Tibial nerve (tissue), 4 donors: ENCODE data around the gene TRAF3. TPM values are rescaled to one million over a fixed set of nuclear protein-coding genes. Genes with fewer than 3 reads are reported as not detected.

Experiments
- DNase-seq, 2 donors: peaks; one replicate each; pipeline ENCODE4 v3.0.0-alpha.2; 2019; ENCODE audit warnings: low spot score in 2 of 2
- H3K27ac ChIP-seq, 4 donors: fragments of 200-600 bp; sonication (generic) in 3 of 4; one replicate each; pipeline ENCODE4 v1.5.1; 2017 to 2019; ENCODE audit warnings: mild to moderate bottlenecking in 1 of 4
- H3K27me3 ChIP-seq, 2 donors: fragments of 200-600 bp; sonication (generic) in 1 of 2; one replicate each; pipeline versions ENCODE4 v1.5.1 to v1.6.0; 2017 to 2019
- H3K36me3 ChIP-seq, 3 donors: fragments of 200-600 bp; sonication (generic); one replicate each; pipeline ENCODE4 v1.5.1; 2018 to 2019
- H3K4me1 ChIP-seq, 4 donors: fragments of 200-600 bp; sonication (generic) in 3 of 4; one replicate each; pipeline ENCODE4 v1.5.1; 2017 to 2019
- H3K4me3 ChIP-seq, 4 donors: fragments of 200-600 bp; sonication (generic) in 3 of 4; one replicate each; pipeline ENCODE4 v1.5.1; 2017 to 2019; ENCODE audit warnings: mild to moderate bottlenecking in 1 of 4, moderate library complexity in 1 of 4
- H3K9me3 ChIP-seq, 4 donors: fragments of 200-600 bp; sonication (generic) in 3 of 4; one replicate each; pipeline ENCODE4 v1.5.1; 2017 to 2019
- CTCF ChIP-seq, 5 experiments: fragments of 200-600 bp in 3 of 5; fragments of 450-650 bp in 2 of 5; sonication (generic) in 3 of 5; IDR thresholded peaks; one replicate each; pipeline ENCODE4 v1.5.1; 2016 to 2019; ENCODE audit warnings: antibody characterized with exemption in 5 of 5, mild to moderate bottlenecking in 3 of 5, moderate library complexity in 2 of 5
- EP300 ChIP-seq, 2 donors: sonication (generic); formaldehyde crosslinking; IDR thresholded peaks; one replicate each; pipeline ENCODE4 v1.6.1; 2017; ENCODE audit warnings: antibody characterized with exemption in 2 of 2, mild to moderate bottlenecking in 1 of 2
- POLR2A ChIP-seq, 2 donors: fragments of 450-650 bp; IDR thresholded peaks; one replicate each; pipeline ENCODE4 v1.6.1; 2017; ENCODE audit warnings: antibody characterized with exemption in 2 of 2, mild to moderate bottlenecking in 2 of 2, moderate library complexity in 2 of 2
- WGBS, 2 donors: methylation state at CpG; one replicate each; pipeline ENCODE4 v1.1.5; 2018; 5-methylcytosine and 5-hydroxymethylcytosine counted together
- total RNA-seq, 4 donors: library from RNA; depleted of rRNA; stranded (reverse); fragments of >200 nt; gene quantifications; one replicate each; pipeline ENCODE4 v1.1.0, GENCODE V29; 2016

Gene TRAF3
- total RNA-seq, 4 donors from 2014 or later: 4.8 to 20.7 (median 13.4) TPM

GRCh38 chr14:102937331-102938175 lies 160.3 kb downstream of the TRAF3 start:
- H3K4me3 ChIP-seq: no peak overlapping the region
- peaks cover 4 to 97% (median 10%) of the 10 kb centered on the region in 3 donors for H3K36me3 ChIP-seq
- no peak overlapping the region for H3K27ac ChIP-seq
- H3K27me3 ChIP-seq: no peaks in the 10 kb centered on the region
- no peak for DNase-seq
- H3K9me3 ChIP-seq: no peaks in the 10 kb centered on the region
- 87 to 88% methylated on average over 22 of the region's 22 CpGs for WGBS, 2 donors
- no peak for TF ChIP-seq POLR2A (IDR thresholded peaks at IDR 0.05)
- TF ChIP-seq EP300 (IDR thresholded peaks at IDR 0.05): no peak
- no peak for TF ChIP-seq CTCF (IDR thresholded peaks at IDR 0.05)
- H3K4me1 ChIP-seq: peaks cover 0 to 11% (median 0%) of the 10 kb centered on the region in 4 donors

GRCh38 chr14:102938191-102938590 lies 160.9 kb downstream of the TRAF3 start:
- H3K9me3 ChIP-seq: no peaks in the 10 kb centered on the region

GRCh38 chr14:102939329-102939728 lies 162.1 kb downstream of the TRAF3 start:
- no peak for DNase-seq
- H3K4me1 ChIP-seq: peaks cover 0 to 11% (median 0%) of the 10 kb centered on the region in 4 donors
- H3K36me3 ChIP-seq: peaks cover 4 to 97% (median 10%) of the 10 kb centered on the region in 3 donors
- no peaks in the 10 kb centered on the region for H3K27me3 ChIP-seq
- no peak for TF ChIP-seq CTCF (IDR thresholded peaks at IDR 0.05)
- TF ChIP-seq EP300 (IDR thresholded peaks at IDR 0.05): no peak
- TF ChIP-seq POLR2A (IDR thresholded peaks at IDR 0.05): no peak
- H3K9me3 ChIP-seq: no peaks in the 10 kb centered on the region
- no peak overlapping the region for H3K4me3 ChIP-seq
- WGBS, 2 donors: 95 to 96% methylated on average over 17 to 18 of the region's 18 CpGs
- no peak overlapping the region for H3K27ac ChIP-seq

More at GRCh38 chr14:102938191-102938590, 160.9 kb downstream of the TRAF3 start:
- Histone ChIP-seq H3K4me1 (peaks cover 0 to 11% (median 0%) of the 10 kb centered on the region in 4 donors), H3K27me3 (no peaks in the 10 kb centered on the region), H3K4me3 (no peak overlapping the region), H3K36me3 (peaks cover 4 to 97% (median 10%) of the 10 kb centered on the region in 3 donors), H3K27ac (no peak overlapping the region)
- WGBS, 2 donors: 93 to 97% methylated on average over 11 to 12 of the region's 12 CpGs
- TF ChIP-seq EP300 (IDR thresholded peaks at IDR 0.05): no peak
- no peak for TF ChIP-seq POLR2A (IDR thresholded peaks at IDR 0.05)
- no peak for TF ChIP-seq CTCF (IDR thresholded peaks at IDR 0.05)
- DNase-seq: no peak

GRCh38 chr14:102939820-102940561 lies 162.7 kb downstream of the TRAF3 start:
- H3K4me3 ChIP-seq: no peak overlapping the region
- H3K27ac ChIP-seq: no peak overlapping the region
- peaks cover 0 to 11% (median 0%) of the 10 kb centered on the region in 4 donors for H3K4me1 ChIP-seq
- no peak for DNase-seq
- H3K27me3 ChIP-seq: no peaks in the 10 kb centered on the region
- TF ChIP-seq POLR2A (IDR thresholded peaks at IDR 0.05) (no peak), EP300 (IDR thresholded peaks at IDR 0.05) (peak in 1 of 2 donors; percentile 15)
- peaks cover 4 to 98% (median 10%) of the 10 kb centered on the region in 3 donors for H3K36me3 ChIP-seq
- WGBS, 2 donors: 92% methylated on average over 27 to 43 of the region's 43 CpGs
- no peaks in the 10 kb centered on the region for H3K9me3 ChIP-seq

GRCh38 chr14:102940729-102941362 lies 163.6 kb downstream of the TRAF3 start:
- Histone ChIP-seq H3K27me3 (no peaks in the 10 kb centered on the region), H3K4me1 (peaks cover 0 to 11% (median 0%) of the 10 kb centered on the region in 4 donors), H3K4me3 (no peak overlapping the region), H3K9me3 (no peaks in the 10 kb centered on the region), H3K36me3 (peaks cover 5 to 100% (median 17%) of the 10 kb centered on the region in 3 donors), H3K27ac (no peak overlapping the region)
- 63 to 65% methylated on average over 14 to 18 of the region's 19 CpGs for WGBS, 2 donors
- TF ChIP-seq POLR2A (IDR thresholded peaks at IDR 0.05) (no peak), CTCF (IDR thresholded peaks at IDR 0.05) (no peak), EP300 (IDR thresholded peaks at IDR 0.05) (no peak)
- DNase-seq: no peak
